GM18861 (cell line): ENCODE measurements around the gene HAS3.
"Not testable (repeated sequence)": the region's sequence is repeated elsewhere in the genome, so short reads cannot be mapped to it uniquely, and the experiment has no call there.

Experiments
- ATAC-seq: cut with Tn5 transposase; IDR thresholded peaks from one replicate; pipeline ENCODE4 v1.9.1; 2021; ENCODE audit not compliant: unreplicated experiment

HAS3 gene

GRCh38 chr16:69141014-69141413 lies 35.6 kb downstream of the HAS3 start:
- no peak for ATAC-seq

- ATAC-seq: no peak
Measured at GRCh38 chr16:69141936-69142335, 36.5 kb downstream of the HAS3 start.

- no peak for ATAC-seq
Measured at GRCh38 chr16:69143116-69143515, 37.7 kb downstream of the HAS3 start.

DNA sequence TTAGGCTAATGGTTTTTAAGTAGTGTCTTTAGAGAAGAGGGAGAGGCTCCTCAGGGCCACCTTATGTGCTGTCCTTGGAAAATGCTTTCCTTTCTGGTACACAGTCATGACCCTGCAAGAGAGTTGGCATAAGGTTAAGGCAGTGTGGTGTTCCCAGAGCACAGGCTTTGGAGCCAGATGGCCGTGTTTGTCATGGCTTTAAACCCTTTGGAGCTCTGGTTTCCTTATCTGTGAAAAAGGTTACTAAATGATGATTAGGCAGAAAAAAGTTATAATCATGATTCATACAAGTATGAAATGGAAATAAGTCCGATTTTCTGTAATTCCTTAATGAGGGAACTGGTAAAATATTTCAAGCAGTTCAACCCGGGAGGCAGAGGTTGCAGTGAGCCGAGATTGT lies 40.2 kb downstream of the HAS3 start:
- ATAC-seq: no peak

- ATAC-seq: not testable (repeated sequence)
Measured at GRCh38 chr16:69149621-69150020, 44.2 kb downstream of the HAS3 start.

GRCh38 chr16:69150146-69150865 lies 44.9 kb downstream of the HAS3 start:
- no peak for ATAC-seq

DNA sequence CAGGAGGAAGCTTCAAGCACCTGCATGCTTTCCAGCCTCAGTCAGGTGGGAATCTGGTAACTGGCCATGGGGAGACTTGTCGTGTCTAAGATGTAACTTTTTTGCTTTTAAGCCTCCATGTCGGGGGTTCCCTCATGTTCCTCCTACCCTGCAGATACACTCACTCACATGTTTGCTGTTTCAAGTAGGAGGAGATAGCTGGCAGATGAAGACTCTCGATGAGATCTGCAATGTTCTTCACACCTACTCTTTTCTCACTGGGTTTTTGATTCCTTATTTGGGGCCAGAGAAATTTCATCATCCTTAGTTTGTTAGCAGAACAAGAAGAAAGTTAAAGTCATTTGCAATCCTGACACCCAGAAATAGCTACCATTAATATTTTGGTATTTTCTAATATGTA lies 51.7 kb downstream of the HAS3 start:
- no peak for ATAC-seq

GRCh38 chr16:69160192-69160591 lies 54.7 kb downstream of the HAS3 start:
- ATAC-seq: no peak

DNA sequence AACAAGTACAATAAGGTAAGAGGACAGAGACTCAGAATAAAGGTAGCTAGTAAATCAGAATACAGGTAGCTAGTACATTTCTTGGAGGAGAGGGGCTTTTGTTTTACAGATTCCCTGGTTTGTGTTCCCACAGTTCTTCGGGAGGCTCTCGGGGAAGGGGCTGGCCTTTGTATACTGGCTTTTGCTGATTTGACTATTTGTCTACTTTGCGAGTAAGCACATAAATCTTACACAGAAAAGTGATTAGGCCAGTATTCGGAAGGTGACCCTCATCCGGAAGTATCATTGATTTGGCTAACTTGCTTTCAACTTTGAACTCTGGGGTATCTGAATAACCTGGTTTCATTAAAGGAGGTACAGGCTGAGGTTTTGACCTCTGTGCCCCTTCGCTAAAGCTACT lies 60.1 kb downstream of the HAS3 start:
- ATAC-seq: no peak

- ATAC-seq: no peak
Measured at GRCh38 chr16:69166221-69166833, 60.9 kb downstream of the HAS3 start.

GRCh38 chr16:69166946-69167930 lies 61.8 kb downstream of the HAS3 start:
- ATAC-seq: no peak
